Measurements from ENCODE around the gene FAM163B.

FAM163B gene

DNA sequence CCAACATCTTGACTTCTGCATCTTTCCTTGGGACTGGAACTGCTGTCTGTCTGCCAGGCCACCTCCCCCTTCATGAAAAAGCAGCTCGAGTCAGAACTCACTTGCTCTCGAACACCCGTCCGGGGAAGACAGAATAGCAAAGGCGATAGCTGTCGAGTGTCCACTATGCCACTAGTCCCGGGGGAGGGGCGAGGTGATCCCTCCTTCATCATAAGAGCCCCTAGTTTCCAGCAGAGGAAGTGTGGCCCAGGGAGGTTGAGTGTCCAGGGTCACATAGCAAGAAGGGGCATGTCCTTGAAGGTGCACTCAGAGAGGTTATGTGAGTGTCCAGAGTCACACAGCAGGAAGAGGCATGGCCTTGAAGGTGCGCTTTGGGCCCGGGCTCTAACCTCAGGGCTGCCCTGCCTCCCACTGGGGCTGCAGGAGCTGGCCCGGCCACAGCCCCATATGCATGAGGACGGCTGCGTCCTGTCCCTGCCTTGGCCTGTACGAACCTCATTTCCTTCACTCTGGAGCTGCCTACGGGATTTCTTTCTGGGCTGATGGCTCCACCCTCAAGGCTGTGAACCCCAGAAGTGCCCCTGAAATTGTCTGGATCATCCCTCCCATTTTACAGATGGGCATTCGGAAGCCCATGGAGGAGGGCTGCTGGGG lies 33.6 kb upstream of the FAM163B start (continued):
- TF ChIP-seq ZNF114 (tag by site-specific recombination; IDR thresholded peaks at IDR 0.05) (no peak), ZNF48 (tag by site-specific recombination; IDR thresholded peaks at IDR 0.05) (no peak), SCRT1 (tag by site-specific recombination; IDR thresholded peaks at IDR 0.05; ENCODE audit: borderline replicate concordance) (no peak), ZNF19 (tag by site-specific recombination; IDR thresholded peaks at IDR 0.05; ENCODE audit: low read depth) (no peak)

DNA sequence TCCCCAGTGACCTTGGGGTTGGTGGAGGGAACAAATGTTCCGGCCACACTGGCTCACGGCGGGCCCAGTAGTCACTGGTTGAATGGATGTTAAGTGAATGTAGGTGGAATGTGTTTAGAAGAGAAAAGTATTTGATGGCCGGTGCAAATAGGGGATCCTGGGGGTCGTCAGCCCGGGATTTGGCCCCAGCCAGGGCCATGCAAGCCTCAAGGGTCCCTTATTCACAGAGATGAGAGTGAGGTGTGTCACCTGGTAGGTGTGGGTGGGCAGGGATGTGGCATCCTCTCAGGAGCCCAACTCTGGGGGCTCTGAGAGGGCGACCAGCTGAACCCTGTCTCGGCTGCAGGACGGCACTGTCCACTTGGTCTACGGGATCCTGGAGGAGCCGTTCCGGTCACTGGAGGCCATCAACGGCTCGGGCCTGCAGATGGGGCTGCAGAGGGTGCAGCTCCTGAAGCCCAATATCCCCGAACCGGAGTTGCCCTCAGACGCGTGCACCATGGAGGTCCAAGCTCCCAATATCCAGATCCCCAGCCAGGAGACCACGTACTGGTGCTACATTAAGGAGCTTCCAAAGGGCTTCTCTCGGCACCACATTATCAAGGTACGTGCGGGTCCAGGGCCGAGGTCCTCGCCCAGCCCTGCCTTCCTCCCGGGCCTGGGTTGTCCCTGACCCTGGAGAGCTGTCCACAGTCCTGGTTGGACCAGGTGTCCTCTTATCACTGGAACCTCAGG lies 32.8 kb upstream of the FAM163B start:
- no peaks in the 10 kb centered on the region for H3K4me1 ChIP-seq (ENCODE audit: control insufficient read depth, insufficient read depth, low read length)
- ChIA-PET POLR2A (no interaction called here), CTCF (interaction anchor here (0.6 kb wide), 1 partner anchor 12 kb away, joined by 4 read pairs; no protein-coding TSS in a partner anchor)
- no peak overlapping the region for H3K4me3 ChIP-seq (ENCODE audit: low read depth, low read length)
- no peaks in the 10 kb centered on the region for H3K36me3 ChIP-seq (ENCODE audit: control insufficient read depth in 2 of 2, insufficient read depth in 1 of 2, low read length in 2 of 2)
- H3K9me3 ChIP-seq (ENCODE audit: control insufficient read depth, insufficient read depth, low read depth, low read length): no peaks in the 10 kb centered on the region
- no peak overlapping the region for H3K27ac ChIP-seq (ENCODE audit: extremely low read depth, low read depth, low read length)
- TF ChIP-seq, protein P1, sequence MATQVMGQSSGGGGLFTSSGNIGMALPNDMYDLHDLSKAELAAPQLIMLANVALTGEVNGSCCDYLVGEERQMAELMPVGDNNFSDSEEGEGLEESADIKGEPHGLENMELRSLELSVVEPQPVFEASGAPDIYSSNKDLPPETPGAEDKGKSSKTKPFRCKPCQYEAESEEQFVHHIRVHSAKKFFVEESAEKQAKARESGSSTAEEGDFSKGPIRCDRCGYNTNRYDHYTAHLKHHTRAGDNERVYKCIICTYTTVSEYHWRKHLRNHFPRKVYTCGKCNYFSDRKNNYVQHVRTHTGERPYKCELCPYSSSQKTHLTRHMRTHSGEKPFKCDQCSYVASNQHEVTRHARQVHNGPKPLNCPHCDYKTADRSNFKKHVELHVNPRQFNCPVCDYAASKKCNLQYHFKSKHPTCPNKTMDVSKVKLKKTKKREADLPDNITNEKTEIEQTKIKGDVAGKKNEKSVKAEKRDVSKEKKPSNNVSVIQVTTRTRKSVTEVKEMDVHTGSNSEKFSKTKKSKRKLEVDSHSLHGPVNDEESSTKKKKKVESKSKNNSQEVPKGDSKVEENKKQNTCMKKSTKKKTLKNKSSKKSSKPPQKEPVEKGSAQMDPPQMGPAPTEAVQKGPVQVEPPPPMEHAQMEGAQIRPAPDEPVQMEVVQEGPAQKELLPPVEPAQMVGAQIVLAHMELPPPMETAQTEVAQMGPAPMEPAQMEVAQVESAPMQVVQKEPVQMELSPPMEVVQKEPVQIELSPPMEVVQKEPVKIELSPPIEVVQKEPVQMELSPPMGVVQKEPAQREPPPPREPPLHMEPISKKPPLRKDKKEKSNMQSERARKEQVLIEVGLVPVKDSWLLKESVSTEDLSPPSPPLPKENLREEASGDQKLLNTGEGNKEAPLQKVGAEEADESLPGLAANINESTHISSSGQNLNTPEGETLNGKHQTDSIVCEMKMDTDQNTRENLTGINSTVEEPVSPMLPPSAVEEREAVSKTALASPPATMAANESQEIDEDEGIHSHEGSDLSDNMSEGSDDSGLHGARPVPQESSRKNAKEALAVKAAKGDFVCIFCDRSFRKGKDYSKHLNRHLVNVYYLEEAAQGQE (tag by site-specific recombination; IDR thresholded peaks at IDR 0.05): 0 out of 2 replicates have a peak, but pooled peaks have one; percentile 18
- TF ChIP-seq ZBTB20 (tag by site-specific recombination; IDR thresholded peaks at IDR 0.05): no peak

DNA sequence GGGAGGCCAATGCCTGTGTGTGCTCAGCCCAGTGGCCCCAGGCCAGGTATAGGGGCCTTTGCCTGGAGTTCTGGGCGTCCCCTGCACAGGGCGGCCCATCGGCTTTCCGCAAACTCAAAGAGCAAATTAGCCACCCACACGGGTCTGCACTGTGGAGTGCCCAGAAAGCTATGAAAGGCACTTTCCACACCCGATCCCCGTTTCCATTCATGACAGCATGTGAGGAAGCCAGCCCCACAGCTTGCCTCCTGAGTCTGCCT lies 32.1 kb upstream of the FAM163B start:
- Histone ChIP-seq H3K4me3 (ENCODE audit: low read depth, low read length) (no peak overlapping the region), H3K36me3 (ENCODE audit: control insufficient read depth in 2 of 2, insufficient read depth in 1 of 2, low read length in 2 of 2) (no peaks in the 10 kb centered on the region), H3K4me1 (ENCODE audit: control insufficient read depth, insufficient read depth, low read length) (no peaks in the 10 kb centered on the region), H3K9me3 (ENCODE audit: control insufficient read depth, insufficient read depth, low read depth, low read length) (no peaks in the 10 kb centered on the region), H3K27ac (ENCODE audit: extremely low read depth, low read depth, low read length) (no peak overlapping the region)
- ChIA-PET POLR2A (no interaction called here), CTCF (interaction anchor here (0.6 kb wide), 1 partner anchor 13 kb away, joined by 4 read pairs; no protein-coding TSS in a partner anchor)
- TF ChIP-seq ZNF610 (tag by site-specific recombination; IDR thresholded peaks at IDR 0.05; ENCODE audit: borderline replicate concordance) (no peak), IKZF3 (tag by site-specific recombination; IDR thresholded peaks at IDR 0.05) (no peak), ZNF792 (tag by site-specific recombination; IDR thresholded peaks at IDR 0.05) (no peak), GLI4 (tag by site-specific recombination; IDR thresholded peaks at IDR 0.05) (no peak), ZNF571 (tag by site-specific recombination; IDR thresholded peaks at IDR 0.05) (no peak), OSR2 (tag by site-specific recombination; IDR thresholded peaks at IDR 0.05) (no peak), ZNF544 (tag by site-specific recombination; IDR thresholded peaks at IDR 0.05) (no peak), ZNF768 (tag by site-specific recombination; IDR thresholded peaks at IDR 0.05) (no peak)
- TF ChIP-seq, protein P2, sequence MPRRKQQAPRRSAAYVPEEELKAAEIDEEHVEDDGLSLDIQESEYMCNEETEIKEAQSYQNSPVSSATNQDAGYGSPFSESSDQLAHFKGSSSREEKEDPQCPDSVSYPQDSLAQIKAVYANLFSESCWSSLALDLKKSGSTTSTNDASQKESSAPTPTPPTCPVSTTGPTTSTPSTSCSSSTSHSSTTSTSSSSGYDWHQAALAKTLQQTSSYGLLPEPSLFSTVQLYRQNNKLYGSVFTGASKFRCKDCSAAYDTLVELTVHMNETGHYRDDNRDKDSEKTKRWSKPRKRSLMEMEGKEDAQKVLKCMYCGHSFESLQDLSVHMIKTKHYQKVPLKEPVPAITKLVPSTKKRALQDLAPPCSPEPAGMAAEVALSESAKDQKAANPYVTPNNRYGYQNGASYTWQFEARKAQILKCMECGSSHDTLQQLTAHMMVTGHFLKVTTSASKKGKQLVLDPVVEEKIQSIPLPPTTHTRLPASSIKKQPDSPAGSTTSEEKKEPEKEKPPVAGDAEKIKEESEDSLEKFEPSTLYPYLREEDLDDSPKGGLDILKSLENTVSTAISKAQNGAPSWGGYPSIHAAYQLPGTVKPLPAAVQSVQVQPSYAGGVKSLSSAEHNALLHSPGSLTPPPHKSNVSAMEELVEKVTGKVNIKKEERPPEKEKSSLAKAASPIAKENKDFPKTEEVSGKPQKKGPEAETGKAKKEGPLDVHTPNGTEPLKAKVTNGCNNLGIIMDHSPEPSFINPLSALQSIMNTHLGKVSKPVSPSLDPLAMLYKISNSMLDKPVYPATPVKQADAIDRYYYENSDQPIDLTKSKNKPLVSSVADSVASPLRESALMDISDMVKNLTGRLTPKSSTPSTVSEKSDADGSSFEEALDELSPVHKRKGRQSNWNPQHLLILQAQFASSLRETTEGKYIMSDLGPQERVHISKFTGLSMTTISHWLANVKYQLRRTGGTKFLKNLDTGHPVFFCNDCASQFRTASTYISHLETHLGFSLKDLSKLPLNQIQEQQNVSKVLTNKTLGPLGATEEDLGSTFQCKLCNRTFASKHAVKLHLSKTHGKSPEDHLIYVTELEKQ (tag by site-specific recombination; IDR thresholded peaks at IDR 0.05; ENCODE audit: borderline replicate concordance): no peak
- TF ChIP-seq, protein P3, sequence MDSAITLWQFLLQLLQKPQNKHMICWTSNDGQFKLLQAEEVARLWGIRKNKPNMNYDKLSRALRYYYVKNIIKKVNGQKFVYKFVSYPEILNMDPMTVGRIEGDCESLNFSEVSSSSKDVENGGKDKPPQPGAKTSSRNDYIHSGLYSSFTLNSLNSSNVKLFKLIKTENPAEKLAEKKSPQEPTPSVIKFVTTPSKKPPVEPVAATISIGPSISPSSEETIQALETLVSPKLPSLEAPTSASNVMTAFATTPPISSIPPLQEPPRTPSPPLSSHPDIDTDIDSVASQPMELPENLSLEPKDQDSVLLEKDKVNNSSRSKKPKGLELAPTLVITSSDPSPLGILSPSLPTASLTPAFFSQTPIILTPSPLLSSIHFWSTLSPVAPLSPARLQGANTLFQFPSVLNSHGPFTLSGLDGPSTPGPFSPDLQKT (IDR thresholded peaks at IDR 0.05; ENCODE audit: borderline replicate concordance, low read depth, low read length): no peak
